Coronary artery (tissue), 2 donors: Measurements from ENCODE around the gene ZNF579.

Experiments used
- DNase-seq: peaks from one replicate; pipeline ENCODE4 v3.0.0-alpha.2; 2017; ENCODE audit warnings: low spot score
- H3K27ac ChIP-seq, 2 donors: fragments of 200-600 bp; sonication (generic); one replicate each; pipeline ENCODE4 v1.5.1; 2016 to 2019
- H3K4me3 ChIP-seq: fragments of 200-600 bp; sonication (generic); 2 replicates; pipeline ENCODE4 v1.5.1; 2016; ENCODE audit warnings: mild to moderate bottlenecking, moderate library complexity
- TF ChIP-seq, protein P1 (sequence below): fragments of 200-600 bp; sonication (generic); IDR thresholded peaks from one replicate; pipeline ENCODE4 v1.5.1; 2019; ENCODE audit warnings: antibody characterized with exemption

ZNF579 gene

DNA sequence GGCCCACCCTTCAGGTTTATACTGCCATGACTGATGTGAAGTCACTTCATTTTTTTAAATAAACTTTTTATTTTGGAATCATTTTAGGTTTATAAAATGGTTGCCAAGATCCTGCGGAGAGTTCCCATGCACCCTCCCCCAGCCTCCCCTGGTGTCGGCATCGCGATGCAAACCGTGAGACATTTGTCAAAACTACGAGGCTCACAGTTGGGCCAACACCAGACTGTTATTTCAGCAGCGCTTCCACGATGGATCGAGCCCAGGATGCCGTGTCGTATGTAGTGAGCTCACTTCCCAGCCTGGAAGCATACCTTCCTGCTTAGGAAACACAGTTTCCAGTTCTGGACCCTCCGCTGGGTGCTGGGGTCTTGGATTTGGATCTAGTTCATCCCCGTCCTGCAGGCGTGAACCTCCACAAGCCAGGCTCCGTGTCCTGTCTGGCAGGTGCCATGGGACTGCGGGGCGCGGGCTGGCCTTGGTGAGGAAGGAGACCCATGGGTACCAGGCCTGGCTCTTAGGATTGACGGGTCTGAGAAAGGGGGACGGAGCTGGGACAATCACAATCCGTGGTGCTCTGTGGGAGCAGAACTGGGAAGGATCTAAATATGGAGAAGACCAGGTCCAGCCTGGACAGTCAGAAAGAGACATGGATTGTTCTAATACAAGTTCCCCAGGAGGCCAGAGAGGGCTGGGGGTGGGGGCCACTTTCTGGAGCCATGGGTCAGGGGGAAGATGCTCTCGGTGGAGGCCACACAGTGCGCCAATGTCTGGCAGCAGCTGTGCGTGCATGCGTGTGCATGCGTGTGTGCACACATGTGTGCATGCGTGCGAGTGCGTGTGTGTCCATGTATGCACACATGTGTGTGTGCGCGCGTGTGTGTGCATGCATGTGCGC, 41.3 kb downstream of the ZNF579 start:
- no peak for DNase-seq
- H3K27ac ChIP-seq: no peak overlapping the region

DNA sequence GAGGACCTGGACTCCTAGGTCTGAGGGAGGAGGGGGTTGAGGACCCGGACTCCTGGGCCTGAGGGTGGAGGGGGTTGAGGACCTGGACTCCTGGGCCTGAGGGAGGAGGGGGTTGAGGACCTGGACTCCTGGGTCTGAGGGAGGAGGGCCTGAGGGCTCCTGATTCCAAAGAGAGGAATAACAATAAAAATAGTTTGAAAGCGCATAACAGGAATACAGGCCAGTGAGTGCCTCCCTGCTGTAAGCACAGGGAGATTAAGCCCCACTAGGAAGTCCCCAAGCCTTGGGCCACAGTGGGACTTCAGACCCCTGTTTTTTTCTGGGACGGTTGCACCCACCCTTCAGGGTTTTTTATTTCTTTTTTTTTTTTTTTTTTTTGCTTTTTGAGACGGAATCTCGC, 42.5 kb downstream of the ZNF579 start:
- no peak for DNase-seq
- no peak overlapping the region for H3K4me3 ChIP-seq
- no peak overlapping the region for H3K27ac ChIP-seq
- TF ChIP-seq, protein P1, sequence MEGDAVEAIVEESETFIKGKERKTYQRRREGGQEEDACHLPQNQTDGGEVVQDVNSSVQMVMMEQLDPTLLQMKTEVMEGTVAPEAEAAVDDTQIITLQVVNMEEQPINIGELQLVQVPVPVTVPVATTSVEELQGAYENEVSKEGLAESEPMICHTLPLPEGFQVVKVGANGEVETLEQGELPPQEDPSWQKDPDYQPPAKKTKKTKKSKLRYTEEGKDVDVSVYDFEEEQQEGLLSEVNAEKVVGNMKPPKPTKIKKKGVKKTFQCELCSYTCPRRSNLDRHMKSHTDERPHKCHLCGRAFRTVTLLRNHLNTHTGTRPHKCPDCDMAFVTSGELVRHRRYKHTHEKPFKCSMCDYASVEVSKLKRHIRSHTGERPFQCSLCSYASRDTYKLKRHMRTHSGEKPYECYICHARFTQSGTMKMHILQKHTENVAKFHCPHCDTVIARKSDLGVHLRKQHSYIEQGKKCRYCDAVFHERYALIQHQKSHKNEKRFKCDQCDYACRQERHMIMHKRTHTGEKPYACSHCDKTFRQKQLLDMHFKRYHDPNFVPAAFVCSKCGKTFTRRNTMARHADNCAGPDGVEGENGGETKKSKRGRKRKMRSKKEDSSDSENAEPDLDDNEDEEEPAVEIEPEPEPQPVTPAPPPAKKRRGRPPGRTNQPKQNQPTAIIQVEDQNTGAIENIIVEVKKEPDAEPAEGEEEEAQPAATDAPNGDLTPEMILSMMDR: no peak

More for the DNA sequence above, 41.3 kb downstream of the ZNF579 start:
- H3K4me3 ChIP-seq: no peak overlapping the region
- TF ChIP-seq, protein P1: no peak

DNA sequence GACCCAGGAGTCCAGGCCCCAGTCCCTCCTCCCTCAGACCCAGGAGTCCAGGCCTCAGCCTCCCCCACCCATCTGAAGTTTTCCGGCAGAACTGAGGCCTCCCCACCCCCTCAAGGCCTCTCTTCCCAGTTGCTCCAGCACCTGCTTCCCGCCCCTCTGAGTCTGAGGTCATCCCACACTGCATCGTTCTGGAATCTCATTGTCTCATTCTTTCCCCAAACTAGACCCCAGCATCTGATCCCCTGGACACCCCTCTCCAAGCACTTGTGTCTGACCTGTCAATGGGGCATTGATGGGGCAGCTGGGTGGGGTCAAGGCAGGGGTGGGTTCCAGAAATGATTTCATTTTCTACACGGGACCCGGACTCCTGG, 42.9 kb downstream of the ZNF579 start:
- DNase-seq: no peak

DNA sequence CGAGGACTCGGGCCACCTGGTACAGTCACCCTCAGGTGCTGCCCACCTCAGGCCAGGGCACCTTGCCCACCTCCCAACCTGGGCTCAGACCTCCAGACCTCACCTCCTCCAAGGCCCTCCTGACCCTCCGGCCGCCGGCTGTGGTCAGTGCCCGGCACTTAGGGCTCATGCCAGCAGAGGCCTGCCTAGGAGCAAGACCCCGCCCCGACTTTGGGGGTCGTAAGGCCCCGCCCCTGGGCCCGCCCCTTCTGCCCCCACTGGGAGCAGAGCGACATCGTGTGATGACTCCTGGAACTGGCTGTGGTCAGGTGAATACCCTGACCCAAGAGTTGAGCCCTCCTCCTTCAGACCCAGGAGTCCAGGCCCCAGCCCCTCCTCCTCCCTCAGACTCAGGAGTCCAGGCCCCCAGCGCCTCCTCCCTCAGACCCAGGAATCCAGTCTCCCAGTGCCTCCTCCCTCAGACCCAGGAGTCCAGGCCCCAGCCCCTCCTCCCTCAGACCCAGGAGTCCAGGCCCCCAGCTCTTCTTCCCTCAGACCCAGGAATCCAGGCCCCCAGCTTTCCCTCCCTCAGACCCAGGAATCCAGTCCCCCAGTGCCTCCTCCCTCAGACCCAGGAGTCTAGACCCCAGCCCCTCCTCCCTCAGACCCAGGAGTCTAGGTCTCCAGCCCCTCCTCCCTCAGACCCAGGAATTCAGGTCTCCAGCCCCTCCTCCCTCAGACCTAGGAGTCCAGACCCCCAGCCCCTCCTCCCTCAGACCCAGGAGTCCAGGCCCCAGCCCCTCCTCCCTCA, 43.5 kb downstream of the ZNF579 start, which contains the start of gene SBK2:
TSS of gene SBK2 (minus strand) at position 183 of the 790 bp plus-strand sequence. CDS start 839 bp downstream, outside the sequence.
- no peak for DNase-seq
- TF ChIP-seq, protein P1: no peak
- no peak within 1 kb of the TSS for H3K4me3 ChIP-seq
- no peak within 1 kb of the TSS for H3K27ac ChIP-seq

More for the DNA sequence above, 42.9 kb downstream of the ZNF579 start:
- TF ChIP-seq, protein P1: no peak
- H3K27ac ChIP-seq: no peak overlapping the region
- no peak overlapping the region for H3K4me3 ChIP-seq

DNA sequence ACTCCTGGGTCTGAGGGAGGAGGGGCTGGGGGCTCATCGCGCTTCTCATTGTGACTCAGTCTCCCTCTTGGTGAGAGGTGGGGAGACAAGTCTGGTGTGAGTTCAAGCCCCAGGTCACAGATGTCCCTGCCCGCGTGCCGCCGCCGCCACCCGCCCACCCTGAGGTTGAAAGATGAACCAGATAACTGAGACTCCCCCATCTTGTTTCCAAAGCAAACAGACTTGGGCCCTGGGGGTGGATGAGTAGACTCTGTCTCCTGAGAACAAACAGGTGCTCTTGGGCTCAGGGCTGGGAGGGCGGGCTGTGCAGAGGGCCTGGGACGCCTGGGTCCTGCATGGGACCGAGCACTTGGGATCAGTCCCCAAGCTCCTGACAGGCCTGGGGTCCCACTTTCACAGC, 44.3 kb downstream of the ZNF579 start:
- TF ChIP-seq, protein P1: no peak
- no peak for DNase-seq
- Histone ChIP-seq H3K27ac (no peak overlapping the region), H3K4me3 (no peak overlapping the region)

DNA sequence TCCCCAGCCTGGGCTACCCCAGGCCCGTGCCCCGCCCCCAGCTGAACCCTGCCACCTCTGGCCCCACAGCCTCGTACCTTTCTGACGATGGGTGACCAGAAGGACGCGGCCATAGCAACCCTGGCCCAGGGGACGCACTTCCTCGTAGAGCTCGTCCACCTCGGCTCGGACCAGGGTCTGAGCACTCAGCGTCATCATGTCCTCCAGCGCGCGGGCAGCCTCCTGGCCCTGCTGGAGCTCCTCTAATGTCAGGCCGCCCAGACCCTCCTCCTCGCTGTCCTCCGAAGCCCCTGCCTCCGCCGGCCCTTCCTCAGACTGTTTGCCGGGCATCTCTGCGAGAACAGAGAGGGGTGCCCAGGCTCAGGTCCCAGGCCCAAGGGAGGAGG, 44.7 kb downstream of the ZNF579 start:
- Histone ChIP-seq H3K4me3 (no peak overlapping the region), H3K27ac (no peak overlapping the region)
- TF ChIP-seq, protein P1: no peak
- no peak for DNase-seq
